ENCODE data around the gene HTT.

HTT gene

DNA sequence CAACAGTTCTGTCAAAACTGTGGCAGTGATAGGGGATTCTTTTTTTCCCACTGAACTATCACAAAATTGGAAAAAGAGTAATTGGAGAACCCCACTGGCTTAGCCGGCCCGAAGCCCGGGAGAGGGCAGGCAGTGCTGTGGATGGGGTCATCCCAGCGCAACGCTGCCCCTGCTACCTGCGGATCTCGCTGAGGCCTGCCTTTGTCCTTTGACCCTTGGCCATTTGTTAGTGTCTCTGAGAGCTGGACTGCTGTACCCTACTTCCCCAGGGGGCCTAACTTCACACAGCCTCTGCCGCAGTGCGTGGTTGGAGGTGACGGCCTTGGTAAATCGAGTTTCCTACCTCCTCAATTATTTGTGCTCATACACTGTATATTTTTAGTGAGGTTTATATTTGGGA, 131.5 kb downstream of the HTT start:
- DNase-seq, result no peak

DNA sequence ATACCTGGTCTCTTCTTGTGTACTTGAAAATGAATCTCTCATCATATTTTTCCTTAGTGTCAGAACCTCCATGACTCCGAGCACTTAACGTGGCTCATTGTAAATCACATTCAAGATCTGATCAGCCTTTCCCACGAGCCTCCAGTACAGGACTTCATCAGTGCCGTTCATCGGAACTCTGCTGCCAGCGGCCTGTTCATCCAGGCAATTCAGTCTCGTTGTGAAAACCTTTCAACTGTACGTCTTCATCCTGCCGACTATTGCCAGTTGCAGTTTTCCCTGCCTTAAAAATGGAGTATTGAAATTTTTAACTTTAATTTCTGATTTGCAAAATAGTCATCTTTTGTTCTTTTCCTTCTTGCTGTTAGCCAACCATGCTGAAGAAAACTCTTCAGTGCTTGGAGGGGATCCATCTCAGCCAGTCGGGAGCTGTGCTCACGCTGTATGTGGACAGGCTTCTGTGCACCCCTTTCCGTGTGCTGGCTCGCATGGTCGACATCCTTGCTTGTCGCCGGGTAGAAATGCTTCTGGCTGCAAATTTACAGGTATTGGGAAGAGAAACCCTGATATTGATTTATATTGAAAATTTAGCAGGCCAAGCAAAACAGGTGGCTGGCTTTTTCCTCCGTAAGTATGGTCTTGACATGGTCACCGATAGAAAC, 132.1 kb downstream of the HTT start:
- DNase-seq, result no peak

DNA sequence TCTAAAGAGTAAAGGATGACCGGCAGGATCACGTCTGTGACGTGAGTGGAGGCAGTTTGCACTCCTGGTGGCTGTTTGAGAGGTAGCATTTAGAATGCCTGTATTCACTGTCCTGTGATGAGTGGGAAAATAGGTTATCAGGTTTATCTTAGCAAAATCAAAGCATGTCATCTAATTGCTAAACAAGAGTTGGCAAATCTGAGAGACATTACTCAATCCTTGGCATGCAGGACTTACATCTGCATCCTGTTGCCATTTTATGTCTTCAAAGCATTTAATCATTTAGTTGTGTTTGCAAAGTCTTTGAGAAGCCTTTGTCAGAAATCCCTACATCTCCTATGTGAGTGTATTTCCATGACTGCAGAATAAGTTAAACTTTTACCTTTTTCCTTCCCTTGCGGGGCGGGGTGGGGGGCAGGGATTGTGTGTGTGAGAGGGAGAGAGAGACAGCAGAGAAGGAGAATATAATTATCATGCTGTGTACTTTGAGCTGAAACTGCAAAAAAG, 133.1 kb downstream of the HTT start:
- DNase-seq, result no peak

GRCh38 chr4:3208826-3209225, 134.3 kb downstream of the HTT start:
- DNase-seq, result no peak

DNA sequence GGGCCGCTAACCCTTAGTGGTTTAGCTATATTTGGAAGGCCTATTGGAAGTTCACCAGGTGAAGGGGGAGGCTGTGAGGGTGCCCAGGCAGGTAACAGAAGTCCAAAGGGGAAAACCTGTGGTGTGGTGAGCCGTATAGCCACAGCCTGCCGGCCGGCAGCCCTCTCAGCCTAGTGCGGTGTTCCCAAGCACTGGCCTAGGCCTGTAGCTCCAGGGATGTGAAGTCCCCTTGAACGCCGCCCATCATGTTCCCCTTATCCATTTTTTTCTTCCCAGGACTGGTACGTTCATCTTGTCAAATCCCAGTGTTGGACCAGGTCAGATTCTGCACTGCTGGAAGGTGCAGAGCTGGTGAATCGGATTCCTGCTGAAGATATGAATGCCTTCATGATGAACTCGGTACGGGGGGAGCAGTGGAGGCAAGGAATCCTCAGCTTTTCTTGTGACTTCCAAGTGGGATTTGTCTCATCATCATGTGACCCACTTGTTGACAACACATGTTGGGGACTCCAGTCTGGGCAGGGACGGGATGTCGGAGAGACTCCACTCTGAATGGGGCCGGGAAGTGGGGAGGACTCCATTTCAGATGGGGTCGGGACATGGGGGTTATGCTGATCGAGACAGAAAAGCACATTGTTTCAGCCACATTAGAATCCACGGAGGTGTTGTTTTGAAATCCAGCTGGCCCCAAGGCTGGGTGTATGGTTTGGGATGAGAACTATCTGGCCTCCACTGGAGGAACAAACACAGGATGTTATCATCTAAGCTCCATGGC, 135.3 kb downstream of the HTT start:
- DNase-seq, result no peak

- no peak for DNase-seq
These were observed 136.0 kb downstream of the HTT start for GRCh38 chr4:3210467-3210866.

- DNase-seq, result no peak
These were observed 137.4 kb downstream of the HTT start for GRCh38 chr4:3211866-3212265.

GRCh38 chr4:3212391-3213105, 138.1 kb downstream of the HTT start:
- DNase-seq, result no peak

GRCh38 chr4:3213106-3213425, 138.6 kb downstream of the HTT start:
- DNase-seq, result no peak

- no peak for DNase-seq
These were observed 139.3 kb downstream of the HTT start for GRCh38 chr4:3213661-3214250.

DNA sequence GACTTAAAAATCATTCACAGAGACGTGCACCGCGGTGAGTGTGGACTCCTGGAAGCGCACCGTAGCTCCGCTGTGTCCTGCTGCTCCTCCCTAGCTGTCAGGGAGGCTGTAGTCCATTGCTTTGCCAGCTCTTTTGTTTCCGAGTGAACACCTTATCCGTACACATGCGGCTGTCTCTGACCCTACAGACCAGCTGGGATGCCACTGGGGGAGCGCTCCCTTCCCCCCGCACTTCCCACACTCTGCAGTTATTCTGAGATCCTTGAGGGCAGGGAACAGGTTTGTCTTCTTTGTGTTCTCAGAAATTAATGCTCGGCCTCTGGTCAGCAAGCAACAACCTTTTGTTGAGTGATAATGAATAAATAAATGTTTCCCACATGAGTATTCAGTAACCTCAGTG, 140.8 kb downstream of the HTT start:
- DNase-seq, result no peak

GRCh38 chr4:3215733-3216132, 141.3 kb downstream of the HTT start:
- no peak for DNase-seq

GRCh38 chr4:3217266-3217665, 142.8 kb downstream of the HTT start:
- no peak for DNase-seq

GRCh38 chr4:3217771-3218170, 143.3 kb downstream of the HTT start:
- no peak for DNase-seq

- DNase-seq, result no peak
These were observed 144.6 kb downstream of the HTT start for GRCh38 chr4:3218824-3219760.

- DNase-seq, result no peak
These were observed 145.4 kb downstream of the HTT start for GRCh38 chr4:3219761-3220475.

GRCh38 chr4:3220476-3221183, 146.1 kb downstream of the HTT start:
- no peak for DNase-seq

DNA sequence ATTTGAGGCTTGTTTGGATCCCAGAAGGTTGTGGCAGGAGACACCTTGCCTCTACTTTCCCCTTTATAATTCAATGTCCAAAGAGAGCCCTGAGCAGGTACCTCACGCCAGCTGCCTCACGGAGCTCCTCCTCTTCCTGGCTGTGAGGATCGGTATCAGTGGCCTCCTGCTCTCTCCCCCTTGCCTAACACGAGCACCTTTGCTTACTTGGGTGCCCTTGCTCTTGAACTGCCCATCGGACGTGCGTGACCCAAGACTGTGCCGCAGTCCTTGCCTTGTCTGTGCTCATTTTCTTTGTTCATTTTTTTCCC, 146.7 kb downstream of the HTT start:
- DNase-seq, result no peak

- no peak for DNase-seq
These were observed 147.5 kb downstream of the HTT start for GRCh38 chr4:3221996-3222395.

- DNase-seq, result no peak
These were observed 148.9 kb downstream of the HTT start for GRCh38 chr4:3223346-3223745.
